MCF 10A (cell line): ENCODE measurements around the gene EEF1A2. TPM values are rescaled to one million over a fixed set of nuclear protein-coding genes. Genes with fewer than 3 reads are reported as not detected.

Source experiments
- BruUV-seq: library from RNA; stranded (reverse); fragments of 400-500 nt; replicated peaks from 2 replicates; lab custom pipeline; 2021; lab: Mats Ljungman, UMichigan
- CTCF ChIA-PET: fragments of 300-600 bp; sonication (Branson Sonifier 250); formaldehyde crosslinking; extraction: SDS; loops from one replicate; lab custom pipeline; 2021; ENCODE audit warnings: antibody characterized with exemption, inconsistent platforms; lab: Yijun Ruan, JAX
- POLR2A ChIA-PET: fragments of 300-600, 350-650 bp; sonication (Branson Sonifier 250); formaldehyde crosslinking; extraction: SDS; loops from one replicate; lab custom pipeline; 2020; ENCODE audit warnings: antibody characterized with exemption, inconsistent platforms; lab: Yijun Ruan, JAX
- DNase-seq: peaks from one replicate; pipeline ENCODE4 v3.0.0-alpha.2; 2018; ENCODE audit not compliant: unreplicated experiment
- H3K27ac Mint-ChIP-seq: one replicate; pipeline ENCODE4 v1.8.0; 2022; ENCODE audit warnings: mild to moderate bottlenecking, low read depth, mixed read lengths; ENCODE audit not compliant: unreplicated experiment
- H3K27me3 Mint-ChIP-seq: one replicate; pipeline ENCODE4 v1.8.0; 2022; ENCODE audit warnings: mixed read lengths; ENCODE audit not compliant: insufficient read depth, unreplicated experiment
- H3K36me3 Mint-ChIP-seq: one replicate; pipeline ENCODE4 v1.8.0; 2022; ENCODE audit warnings: mild to moderate bottlenecking, moderate library complexity, mixed read lengths; ENCODE audit not compliant: insufficient read depth, unreplicated experiment
- H3K4me1 Mint-ChIP-seq: one replicate; pipeline ENCODE4 v1.8.0; 2022; ENCODE audit warnings: mixed read lengths; ENCODE audit not compliant: insufficient read depth, unreplicated experiment
- H3K4me3 Mint-ChIP-seq: one replicate; pipeline ENCODE4 v1.8.0; 2022; ENCODE audit warnings: mild to moderate bottlenecking, moderate library complexity, mixed read lengths; ENCODE audit not compliant: unreplicated experiment
- H3K9me3 Mint-ChIP-seq: one replicate; pipeline ENCODE4 v1.8.0; 2022; ENCODE audit warnings: mixed read lengths; ENCODE audit not compliant: unreplicated experiment
- CTCF ChIP-seq: fragments of 200-600 bp; IDR thresholded peaks from one replicate; pipeline ENCODE4 v1.8.0; 2022; ENCODE audit warnings: antibody characterized with exemption, mild to moderate bottlenecking; ENCODE audit not compliant: unreplicated experiment
- intact Hi-C: fragments of 100-400 bp; cut with micrococcal nuclease; formaldehyde crosslinking; loops from 2 replicates; pipeline ENCODE4 v1.14.1; 2022
- total RNA-seq: library from RNA; stranded (reverse); gene quantifications from 2 replicates; pipeline ENCODE4 v1.2.3, GENCODE V29; 2022

EEF1A2 gene
- total RNA-seq, 1 experiment from 2014 or later, result 3.3 TPM

GRCh38 chr20:63504642-63505041 is 5.8 kb upstream of the EEF1A2 start:
- Mint-ChIP-seq H3K4me3 (no peak overlapping the region), H3K27ac (no peak overlapping the region), H3K27me3 (peaks cover 9% of the 10 kb centered on the region), H3K4me1 (peaks cover 8% of the 10 kb centered on the region), H3K36me3 (no peaks in the 10 kb centered on the region), H3K9me3 (no peaks in the 10 kb centered on the region)
- intact Hi-C loops, result no loop called here
- POLR2A ChIA-PET, result interaction anchor here (0.7 to 1.2 kb wide), 2 partner anchors 16 to 1154 kb away, joined by 3 read pairs; no protein-coding TSS in a partner anchor
- no TSS peak for BruUV-seq
- no peak for TF ChIP-seq CTCF
- DNase-seq, result no peak
- CTCF ChIA-PET, result interaction anchor here (0.6 to 1.3 kb wide), 2 partner anchors 8 to 63 kb away, joined by 3 to 9 read pairs; no protein-coding TSS in a partner anchor

GRCh38 chr20:63503524-63503923 is 4.6 kb upstream of the EEF1A2 start:
- POLR2A ChIA-PET, result interaction anchor here (0.7 kb wide), 1 partner anchor 17 kb away, joined by 3 read pairs; the partner anchor contains the start of gene PPDPF
- no peaks in the 10 kb centered on the region for H3K36me3 Mint-ChIP-seq
- intact Hi-C loops, result no loop called here

GRCh38 chr20:63502671-63503172 is 3.8 kb upstream of the EEF1A2 start:
- no peak for TF ChIP-seq CTCF
- CTCF ChIA-PET, result no interaction called here
- no peaks in the 10 kb centered on the region for H3K27me3 Mint-ChIP-seq
- no peak overlapping the region for H3K27ac Mint-ChIP-seq
- DNase-seq, result no peak
- no peaks in the 10 kb centered on the region for H3K9me3 Mint-ChIP-seq
- no TSS peak for BruUV-seq
- no peak overlapping the region for H3K4me3 Mint-ChIP-seq
- no peaks in the 10 kb centered on the region for H3K36me3 Mint-ChIP-seq
- intact Hi-C loops, result no loop called here
- H3K4me1 Mint-ChIP-seq, result no peaks in the 10 kb centered on the region
- POLR2A ChIA-PET, result interaction anchor here (0.7 kb wide), 1 partner anchor 18 kb away, joined by 3 read pairs; the partner anchor contains the start of gene PPDPF

More at GRCh38 chr20:63503524-63503923, 4.6 kb upstream of the EEF1A2 start:
- no peak for TF ChIP-seq CTCF
- Mint-ChIP-seq H3K4me1 (no peaks in the 10 kb centered on the region), H3K4me3 (no peak overlapping the region), H3K27ac (no peak overlapping the region), H3K9me3 (no peaks in the 10 kb centered on the region), H3K27me3 (no peaks in the 10 kb centered on the region)
- CTCF ChIA-PET, result interaction anchor here (0.7 kb wide), 1 partner anchor 9 kb away, joined by 3 read pairs; no protein-coding TSS in a partner anchor
- DNase-seq, result no peak
- BruUV-seq, result no TSS peak

- POLR2A ChIA-PET, result interaction anchor here (0.8 kb wide), 1 partner anchor 9 kb away, joined by 3 read pairs; no protein-coding TSS in a partner anchor
- H3K4me3 Mint-ChIP-seq, result no peak overlapping the region
- BruUV-seq, result no TSS peak
- no peak overlapping the region for H3K27ac Mint-ChIP-seq
- H3K36me3 Mint-ChIP-seq, result no peaks in the 10 kb centered on the region
- TF ChIP-seq CTCF, result no peak
- no peaks in the 10 kb centered on the region for H3K4me1 Mint-ChIP-seq
- no peaks in the 10 kb centered on the region for H3K9me3 Mint-ChIP-seq
- CTCF ChIA-PET, result no interaction called here
- DNase-seq, result no peak
- H3K27me3 Mint-ChIP-seq, result no peaks in the 10 kb centered on the region
- intact Hi-C loops, result no loop called here
These were observed 3.2 kb upstream of the EEF1A2 start for GRCh38 chr20:63501818-63502670.
